ENCODE results near the gene THBS4. TPM values are rescaled to one million over a fixed set of nuclear protein-coding genes. Genes with fewer than 3 reads are reported as not detected.

THBS4 gene
- total RNA-seq, 1 donor from 2014 or later = 0.98 TPM

DNA sequence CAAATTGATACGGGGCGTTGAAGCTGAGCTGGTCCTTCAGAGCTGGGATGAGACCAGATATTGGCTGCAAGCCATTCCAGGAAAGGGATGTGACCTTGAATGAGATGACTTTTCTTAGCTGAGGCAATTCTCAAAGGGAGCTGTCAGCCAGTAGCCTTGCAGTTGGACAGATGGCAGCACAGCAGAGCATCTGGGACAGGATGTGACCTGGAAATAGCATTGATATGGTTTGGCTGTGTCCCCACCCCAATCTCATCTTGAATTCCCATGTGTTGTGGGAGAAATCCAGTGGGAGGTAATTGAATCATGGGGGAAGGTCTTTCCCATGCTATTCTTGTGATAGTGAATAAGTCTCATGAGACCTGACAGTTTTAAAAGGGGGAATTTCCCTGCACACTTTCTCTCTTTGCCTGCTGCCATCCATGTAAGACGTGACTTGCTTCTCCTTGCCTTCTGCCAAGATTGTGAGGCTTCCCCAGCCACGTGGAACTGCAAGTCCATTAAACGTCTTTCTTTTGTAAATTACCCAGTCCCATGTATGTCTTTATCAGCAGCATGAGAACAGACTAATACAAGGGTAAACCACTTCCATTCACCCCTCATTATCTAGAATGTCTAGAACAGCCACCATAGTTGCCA lies 24.3 kb upstream of the THBS4 start:
- no peak for DNase-seq (ENCODE audit: extremely low spot score in 2 of 2)
- no peaks in the 10 kb centered on the region for H3K36me3 ChIP-seq
- H3K27me3 ChIP-seq = no peaks in the 10 kb centered on the region
- no peaks in the 10 kb centered on the region for H3K9me3 ChIP-seq
- H3K27ac ChIP-seq = no peak overlapping the region
- intact Hi-C loops (cut with DNase I) = no loop called here
- no peak overlapping the region for H3K4me3 ChIP-seq
- no peaks in the 10 kb centered on the region for H3K4me1 ChIP-seq
- TF ChIP-seq CTCF (IDR thresholded peaks at IDR 0.05) = no peak
- TF ChIP-seq POLR2AphosphoS5 (IDR thresholded peaks at IDR 0.05; ENCODE audit: insufficient read depth in 1 of 2, low read depth in 1 of 2) = no peak
- TF ChIP-seq POLR2A (IDR thresholded peaks at IDR 0.05) = no peak

- no peaks in the 10 kb centered on the region for H3K9me3 ChIP-seq
- intact Hi-C loops (cut with DNase I) = no loop called here
These were observed 10.1 kb upstream of the THBS4 start for GRCh38 chr5:80025069-80025468.

DNA sequence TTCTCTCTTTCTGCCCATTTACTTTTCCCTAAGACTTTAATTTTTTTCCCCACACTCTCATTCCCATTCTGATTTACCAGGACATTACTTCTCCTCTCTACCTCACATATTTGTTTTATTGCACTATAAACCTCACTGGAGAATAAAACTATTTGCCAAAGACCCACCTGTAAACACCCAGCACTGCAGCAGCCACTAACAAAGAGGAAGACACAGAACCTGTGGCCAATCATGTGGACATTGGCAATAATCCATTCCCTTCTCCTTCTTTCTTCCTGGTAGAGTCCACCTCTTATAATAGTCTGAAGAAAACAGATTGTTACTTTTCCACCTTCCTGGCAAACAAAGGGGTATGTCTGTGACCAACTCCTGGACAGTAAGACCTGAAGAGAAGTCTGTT lies 8.3 kb upstream of the THBS4 start:
- no peaks in the 10 kb centered on the region for H3K27me3 ChIP-seq
- H3K4me3 ChIP-seq = no peak overlapping the region
- no peaks in the 10 kb centered on the region for H3K9me3 ChIP-seq
- H3K4me1 ChIP-seq = no peaks in the 10 kb centered on the region
- DNase-seq (ENCODE audit: extremely low spot score in 2 of 2) = no peak
- H3K36me3 ChIP-seq = no peaks in the 10 kb centered on the region
- H3K27ac ChIP-seq = no peak overlapping the region
- TF ChIP-seq POLR2AphosphoS5 (IDR thresholded peaks at IDR 0.05; ENCODE audit: insufficient read depth in 1 of 2, low read depth in 1 of 2) (no peak), CTCF (IDR thresholded peaks at IDR 0.05) (no peak), POLR2A (IDR thresholded peaks at IDR 0.05) (no peak)
- intact Hi-C loops (cut with DNase I) = no loop called here

More at GRCh38 chr5:80025069-80025468, 10.1 kb upstream of the THBS4 start:
- no peaks in the 10 kb centered on the region for H3K4me1 ChIP-seq
- H3K27ac ChIP-seq = no peak overlapping the region
- no peaks in the 10 kb centered on the region for H3K27me3 ChIP-seq
- H3K4me3 ChIP-seq = no peak overlapping the region
- no peaks in the 10 kb centered on the region for H3K36me3 ChIP-seq
- no peak for DNase-seq (ENCODE audit: extremely low spot score in 2 of 2)
- no peak for TF ChIP-seq CTCF (IDR thresholded peaks at IDR 0.05)
- TF ChIP-seq POLR2AphosphoS5 (IDR thresholded peaks at IDR 0.05; ENCODE audit: insufficient read depth in 1 of 2, low read depth in 1 of 2) = no peak
- no peak for TF ChIP-seq POLR2A (IDR thresholded peaks at IDR 0.05)

DNA sequence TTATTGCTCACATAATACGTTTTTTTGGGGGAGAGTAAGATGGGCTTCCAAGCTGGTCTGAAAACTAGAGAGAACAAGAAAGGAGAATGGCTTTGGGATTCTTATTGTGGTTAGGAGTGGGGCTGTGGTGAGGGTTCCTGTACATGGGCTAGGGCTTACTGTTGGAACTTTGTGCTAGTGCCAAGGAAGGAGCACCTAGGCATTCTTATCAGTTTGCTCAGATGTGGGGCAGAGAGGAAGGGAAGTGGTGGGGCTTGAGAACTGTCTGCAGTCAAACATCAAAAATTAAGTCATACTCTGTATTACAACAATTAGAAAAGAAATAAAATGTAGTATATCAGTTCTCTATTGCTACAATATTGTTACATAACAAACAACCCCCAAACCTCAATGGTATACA lies 4.0 kb upstream of the THBS4 start:
- Histone ChIP-seq H3K4me1 (peaks cover 5% of the 10 kb centered on the region), H3K4me3 (no peak overlapping the region), H3K9me3 (no peaks in the 10 kb centered on the region), H3K27ac (no peak overlapping the region), H3K36me3 (no peaks in the 10 kb centered on the region), H3K27me3 (no peaks in the 10 kb centered on the region)
- DNase-seq (ENCODE audit: extremely low spot score in 2 of 2) = no peak
- intact Hi-C loops (cut with DNase I) = no loop called here
- TF ChIP-seq POLR2A (IDR thresholded peaks at IDR 0.05) (no peak), POLR2AphosphoS5 (IDR thresholded peaks at IDR 0.05; ENCODE audit: insufficient read depth in 1 of 2, low read depth in 1 of 2) (no peak), CTCF (IDR thresholded peaks at IDR 0.05) (no peak)

DNA sequence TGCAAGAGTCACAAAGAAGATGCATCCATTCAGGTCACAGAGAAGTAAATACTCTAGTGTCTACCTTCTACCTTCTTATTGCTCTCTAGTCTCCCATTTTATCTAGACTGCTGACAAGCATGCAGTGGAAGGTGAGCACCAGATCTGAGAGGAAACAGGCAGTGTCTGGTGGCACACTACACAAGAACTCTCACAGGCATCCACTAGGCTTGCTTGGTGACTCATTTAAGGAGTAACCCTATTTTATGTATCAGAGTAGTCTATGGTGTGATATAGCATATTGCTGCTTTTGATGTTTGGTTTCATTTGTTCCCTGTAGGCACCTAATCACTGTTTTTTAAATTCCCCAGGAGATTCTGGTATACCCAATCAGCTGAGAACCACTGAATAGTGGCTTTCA lies 1.6 kb upstream of the THBS4 start:
- Histone ChIP-seq H3K27ac (no peak overlapping the region), H3K36me3 (no peaks in the 10 kb centered on the region), H3K4me3 (no peak overlapping the region), H3K9me3 (no peaks in the 10 kb centered on the region), H3K27me3 (no peaks in the 10 kb centered on the region), H3K4me1 (peaks cover 5% of the 10 kb centered on the region)
- no peak for TF ChIP-seq CTCF (IDR thresholded peaks at IDR 0.05)
- TF ChIP-seq POLR2A (IDR thresholded peaks at IDR 0.05) = no peak
- TF ChIP-seq POLR2AphosphoS5 (IDR thresholded peaks at IDR 0.05; ENCODE audit: insufficient read depth in 1 of 2, low read depth in 1 of 2) = no peak
- intact Hi-C loops (cut with DNase I) = no loop called here
- no peak for DNase-seq (ENCODE audit: extremely low spot score in 2 of 2)
